ENCODE results near the gene DIP2C. TPM values are rescaled to one million over a fixed set of nuclear protein-coding genes. Genes with fewer than 3 reads are reported as not detected.
A peak's percentile ranks its signal among the peaks of the same experiment; 100 is the strongest.

The DIP2C gene, protein sequence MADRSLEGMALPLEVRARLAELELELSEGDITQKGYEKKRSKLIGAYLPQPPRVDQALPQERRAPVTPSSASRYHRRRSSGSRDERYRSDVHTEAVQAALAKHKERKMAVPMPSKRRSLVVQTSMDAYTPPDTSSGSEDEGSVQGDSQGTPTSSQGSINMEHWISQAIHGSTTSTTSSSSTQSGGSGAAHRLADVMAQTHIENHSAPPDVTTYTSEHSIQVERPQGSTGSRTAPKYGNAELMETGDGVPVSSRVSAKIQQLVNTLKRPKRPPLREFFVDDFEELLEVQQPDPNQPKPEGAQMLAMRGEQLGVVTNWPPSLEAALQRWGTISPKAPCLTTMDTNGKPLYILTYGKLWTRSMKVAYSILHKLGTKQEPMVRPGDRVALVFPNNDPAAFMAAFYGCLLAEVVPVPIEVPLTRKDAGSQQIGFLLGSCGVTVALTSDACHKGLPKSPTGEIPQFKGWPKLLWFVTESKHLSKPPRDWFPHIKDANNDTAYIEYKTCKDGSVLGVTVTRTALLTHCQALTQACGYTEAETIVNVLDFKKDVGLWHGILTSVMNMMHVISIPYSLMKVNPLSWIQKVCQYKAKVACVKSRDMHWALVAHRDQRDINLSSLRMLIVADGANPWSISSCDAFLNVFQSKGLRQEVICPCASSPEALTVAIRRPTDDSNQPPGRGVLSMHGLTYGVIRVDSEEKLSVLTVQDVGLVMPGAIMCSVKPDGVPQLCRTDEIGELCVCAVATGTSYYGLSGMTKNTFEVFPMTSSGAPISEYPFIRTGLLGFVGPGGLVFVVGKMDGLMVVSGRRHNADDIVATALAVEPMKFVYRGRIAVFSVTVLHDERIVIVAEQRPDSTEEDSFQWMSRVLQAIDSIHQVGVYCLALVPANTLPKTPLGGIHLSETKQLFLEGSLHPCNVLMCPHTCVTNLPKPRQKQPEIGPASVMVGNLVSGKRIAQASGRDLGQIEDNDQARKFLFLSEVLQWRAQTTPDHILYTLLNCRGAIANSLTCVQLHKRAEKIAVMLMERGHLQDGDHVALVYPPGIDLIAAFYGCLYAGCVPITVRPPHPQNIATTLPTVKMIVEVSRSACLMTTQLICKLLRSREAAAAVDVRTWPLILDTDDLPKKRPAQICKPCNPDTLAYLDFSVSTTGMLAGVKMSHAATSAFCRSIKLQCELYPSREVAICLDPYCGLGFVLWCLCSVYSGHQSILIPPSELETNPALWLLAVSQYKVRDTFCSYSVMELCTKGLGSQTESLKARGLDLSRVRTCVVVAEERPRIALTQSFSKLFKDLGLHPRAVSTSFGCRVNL (N-terminal part only)
- total RNA-seq (2014; rRNA removed; shearing (Covaris generic)) = 5.0 TPM in 2 replicates

- Histone ChIP-seq H3K27ac (peak within 1 kb of the TSS; percentile 18; the same call in 1 of the 2 replicates), H3K9me3 (replicated peaks) (no peaks in the 10 kb centered on the region), H3K4me3 (peak within 1 kb of the TSS; percentile 85), H3K4me1 (peaks cover 5% of the 10 kb centered on the region; the same call in 1 of the 2 replicates), H3K36me3 (no peaks in the 10 kb centered on the region), H3K27me3 (no peaks in the 10 kb centered on the region)
- peak; percentile 65 for DNase-seq
Observed at GRCh38 chr10:689452-690371, at the start of gene DIP2C. Gene DIP2C (minus strand): TSS chr10:689668. CDS start chr10:689578, 90 bp downstream.

- Histone ChIP-seq H3K9me3 (replicated peaks) (no peaks in the 10 kb centered on the region), H3K36me3 (no peaks in the 10 kb centered on the region)
- no peak for DNase-seq
Observed at GRCh38 chr10:734481-734880, 45.0 kb upstream of the DIP2C start.

GRCh38 chr10:733086-733485 is 43.6 kb upstream of the DIP2C start:
- no peak for DNase-seq
- H3K4me3 ChIP-seq = no peak overlapping the region
- no peak overlapping the region for H3K27ac ChIP-seq
- H3K27me3 ChIP-seq = no peaks in the 10 kb centered on the region
- H3K4me1 ChIP-seq = no peaks in the 10 kb centered on the region
- H3K36me3 ChIP-seq = no peaks in the 10 kb centered on the region
- no peaks in the 10 kb centered on the region for H3K9me3 ChIP-seq (replicated peaks)

More at GRCh38 chr10:734481-734880, 45.0 kb upstream of the DIP2C start:
- H3K4me3 ChIP-seq = no peak overlapping the region
- no peak overlapping the region for H3K27ac ChIP-seq
- no peaks in the 10 kb centered on the region for H3K27me3 ChIP-seq
- no peaks in the 10 kb centered on the region for H3K4me1 ChIP-seq

GRCh38 chr10:729213-729612 is 39.7 kb upstream of the DIP2C start:
- H3K4me1 ChIP-seq = no peaks in the 10 kb centered on the region
- no peak for DNase-seq
- H3K9me3 ChIP-seq (replicated peaks) = no peaks in the 10 kb centered on the region
- no peak overlapping the region for H3K4me3 ChIP-seq
- H3K36me3 ChIP-seq = no peaks in the 10 kb centered on the region
- no peak overlapping the region for H3K27ac ChIP-seq
- no peaks in the 10 kb centered on the region for H3K27me3 ChIP-seq

- no peak for DNase-seq
- Histone ChIP-seq H3K36me3 (no peaks in the 10 kb centered on the region), H3K4me3 (no peak overlapping the region)
Observed at GRCh38 chr10:728603-729002, 39.1 kb upstream of the DIP2C start.

GRCh38 chr10:727162-727790 is 37.8 kb upstream of the DIP2C start:
- Histone ChIP-seq H3K9me3 (replicated peaks) (no peaks in the 10 kb centered on the region), H3K4me1 (no peaks in the 10 kb centered on the region), H3K4me3 (no peak overlapping the region), H3K36me3 (no peaks in the 10 kb centered on the region), H3K27me3 (no peaks in the 10 kb centered on the region), H3K27ac (no peak overlapping the region)
- peak; percentile 4 to 8 for DNase-seq

More at GRCh38 chr10:728603-729002, 39.1 kb upstream of the DIP2C start:
- Histone ChIP-seq H3K4me1 (no peaks in the 10 kb centered on the region), H3K27ac (no peak overlapping the region), H3K9me3 (replicated peaks) (no peaks in the 10 kb centered on the region), H3K27me3 (no peaks in the 10 kb centered on the region)

DNA sequence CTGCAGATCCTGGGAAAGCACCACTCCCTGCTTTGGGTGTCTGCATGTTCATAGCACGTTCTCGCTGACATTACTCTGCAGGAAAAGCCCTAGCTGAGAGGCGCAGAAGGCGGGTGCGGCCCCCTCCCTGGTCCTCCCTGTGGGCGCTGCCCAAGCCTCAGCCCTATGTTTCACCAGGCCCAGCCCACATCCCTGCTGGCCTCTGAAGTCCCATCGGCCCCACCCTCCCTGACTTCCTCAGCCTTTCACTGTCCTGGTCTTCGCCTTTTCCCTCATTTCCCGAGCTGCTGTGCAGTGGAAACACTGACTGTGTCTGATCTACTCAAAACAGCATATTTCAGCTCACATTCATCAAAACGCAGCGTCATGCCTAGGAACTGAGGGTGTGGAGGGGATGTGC is 36.3 kb upstream of the DIP2C start:
- Histone ChIP-seq H3K4me1 (no peaks in the 10 kb centered on the region), H3K36me3 (no peaks in the 10 kb centered on the region), H3K4me3 (no peak overlapping the region), H3K27ac (no peak overlapping the region), H3K9me3 (replicated peaks) (no peaks in the 10 kb centered on the region), H3K27me3 (no peaks in the 10 kb centered on the region)
- DNase-seq = no peak

DNA sequence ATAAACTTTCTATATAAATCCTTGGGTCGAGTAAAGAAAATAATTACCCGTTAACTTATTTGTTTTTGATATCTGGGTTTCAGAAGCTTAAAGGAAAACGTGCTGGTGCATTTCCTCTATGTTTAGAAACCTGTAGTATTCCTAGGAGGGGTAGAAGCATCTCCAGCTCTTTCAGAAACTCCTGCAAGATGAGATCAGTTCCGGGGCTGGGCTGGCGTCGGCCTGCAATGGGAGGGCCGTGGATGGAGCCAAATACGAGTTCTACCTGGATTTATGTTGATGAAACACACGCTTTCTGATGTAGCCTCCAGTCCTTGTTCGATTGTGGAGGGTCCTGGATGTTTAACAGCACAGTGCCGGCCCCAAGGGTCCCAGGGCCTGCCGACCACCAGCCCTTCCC is 35.8 kb upstream of the DIP2C start:
- Histone ChIP-seq H3K27me3 (no peaks in the 10 kb centered on the region), H3K4me3 (no peak overlapping the region), H3K9me3 (replicated peaks) (no peaks in the 10 kb centered on the region), H3K4me1 (no peaks in the 10 kb centered on the region), H3K27ac (no peak overlapping the region), H3K36me3 (no peaks in the 10 kb centered on the region)
- DNase-seq = no peak

GRCh38 chr10:723973-724372 is 34.5 kb upstream of the DIP2C start:
- Histone ChIP-seq H3K27ac (no peak overlapping the region), H3K9me3 (replicated peaks) (no peaks in the 10 kb centered on the region), H3K27me3 (no peaks in the 10 kb centered on the region), H3K4me1 (no peaks in the 10 kb centered on the region), H3K4me3 (no peak overlapping the region), H3K36me3 (no peaks in the 10 kb centered on the region)
- no peak for DNase-seq

- H3K27me3 ChIP-seq = no peaks in the 10 kb centered on the region
- no peaks in the 10 kb centered on the region for H3K9me3 ChIP-seq (replicated peaks)
- H3K36me3 ChIP-seq = no peaks in the 10 kb centered on the region
- H3K4me1 ChIP-seq = no peaks in the 10 kb centered on the region
- DNase-seq = no peak
- H3K27ac ChIP-seq = no peak overlapping the region
- H3K4me3 ChIP-seq = no peak overlapping the region
Observed at GRCh38 chr10:722281-723060, 33.0 kb upstream of the DIP2C start.

- Histone ChIP-seq H3K27ac (no peak overlapping the region), H3K9me3 (replicated peaks) (0 out of 2 replicates have a peak, but pooled peaks cover 3% of the 10 kb centered on the region), H3K4me3 (no peak overlapping the region), H3K4me1 (no peaks in the 10 kb centered on the region), H3K36me3 (no peaks in the 10 kb centered on the region), H3K27me3 (no peaks in the 10 kb centered on the region)
- peak; percentile 6 to 14 for DNase-seq
Observed at GRCh38 chr10:718143-718700, 28.8 kb upstream of the DIP2C start.

GRCh38 chr10:717458-717857 is 28.0 kb upstream of the DIP2C start:
- Histone ChIP-seq H3K27ac (no peak overlapping the region), H3K4me3 (no peak overlapping the region), H3K9me3 (replicated peaks) (0 out of 2 replicates have a peak, but pooled peaks cover 3% of the 10 kb centered on the region), H3K36me3 (no peaks in the 10 kb centered on the region), H3K4me1 (no peaks in the 10 kb centered on the region), H3K27me3 (no peaks in the 10 kb centered on the region)
- no peak for DNase-seq

Measured in SJCRH30 (cell line).